HCT116 (cell line): ENCODE results near the gene FNDC3A.

Source experiments
- CTCF ChIP-seq, 3 experiments: fragments of 200-600 bp in 1 of 3; sonication (generic) in 1 of 3; IDR thresholded peaks in 2 of 3; conservative IDR thresholded peaks in 1 of 3; 2 replicates each; pipeline ENCODE4 v1.5.1; 2012 to 2017; ENCODE audit warnings: low read depth in 2 of 3, low read length in 2 of 3, antibody characterized with exemption in 1 of 3, borderline replicate concordance in 1 of 3, control low read depth in 1 of 3, mild to moderate bottlenecking in 1 of 3, mixed read lengths in 1 of 3, mixed run types in 1 of 3, moderate library complexity in 1 of 3; ENCODE audit not compliant: insufficient read depth in 1 of 3
- EZH2 ChIP-seq: fragments of 200-600 bp; sonication (generic); IDR thresholded peaks from 2 replicates; pipeline ENCODE4 v1.6.1; 2017; ENCODE audit warnings: antibody characterized with exemption, mixed run types
- POLR2A ChIP-seq: IDR thresholded peaks from 2 replicates; pipeline ENCODE4 v1.7.0; 2011; ENCODE audit warnings: borderline replicate concordance; ENCODE audit not compliant: insufficient read depth, insufficient read length; ENCODE audit errors: extremely low read depth
- POLR2AphosphoS5 ChIP-seq: IDR thresholded peaks from 2 replicates; pipeline ENCODE4 v1.6.1; 2011; ENCODE audit warnings: mild to moderate bottlenecking, low read depth, low read length, moderate library complexity
- RAD21 ChIP-seq: IDR thresholded peaks from 2 replicates; pipeline ENCODE4 v1.6.1; 2012; ENCODE audit warnings: low read depth, mild to moderate bottlenecking
- REST ChIP-seq: IDR thresholded peaks from 2 replicates; pipeline ENCODE4 v1.6.1; 2012; ENCODE audit warnings: low read depth
- TCF7L2 ChIP-seq: IDR thresholded peaks from 2 replicates; pipeline ENCODE4 v1.7.0; 2011; ENCODE audit warnings: borderline replicate concordance, inconsistent platforms; ENCODE audit not compliant: insufficient read depth, insufficient read length; ENCODE audit errors: extremely low read depth

- no peak for TF ChIP-seq POLR2AphosphoS5
- no peak for TF ChIP-seq REST
- no peak for TF ChIP-seq CTCF (IDR thresholded peaks at IDR 0.05 in 2 of 3, conservative IDR thresholded peaks at IDR 0.05 in 1 of 3; ENCODE audit: borderline replicate concordance in 1 of 3, insufficient read depth in 1 of 3, low read depth in 2 of 3, low read length in 2 of 3)
- TF ChIP-seq EZH2: no peak
- no peak for TF ChIP-seq RAD21
- TF ChIP-seq POLR2A: no peak
- TF ChIP-seq TCF7L2: no peak
Measured at GRCh38 chr13:49125964-49126524, 150.3 kb downstream of the FNDC3A start.
